NCI-H2171 treated with DMSO at 0.1 percent for 48 hours (cell line): ENCODE results near the gene PAGE2B.
"Not testable (repeated sequence)": the region's sequence is repeated elsewhere in the genome, so short reads cannot be mapped to it uniquely, and the experiment has no call there.

Experiments
- DNase-seq: peaks from one replicate; lab custom pipeline; 2025; lab: John Stamatoyannopoulos, UW

Gene PAGE2B, protein sequence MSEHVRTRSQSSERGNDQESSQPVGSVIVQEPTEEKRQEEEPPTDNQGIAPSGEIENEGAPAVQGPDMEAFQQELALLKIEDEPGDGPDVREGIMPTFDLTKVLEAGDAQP

DNA sequence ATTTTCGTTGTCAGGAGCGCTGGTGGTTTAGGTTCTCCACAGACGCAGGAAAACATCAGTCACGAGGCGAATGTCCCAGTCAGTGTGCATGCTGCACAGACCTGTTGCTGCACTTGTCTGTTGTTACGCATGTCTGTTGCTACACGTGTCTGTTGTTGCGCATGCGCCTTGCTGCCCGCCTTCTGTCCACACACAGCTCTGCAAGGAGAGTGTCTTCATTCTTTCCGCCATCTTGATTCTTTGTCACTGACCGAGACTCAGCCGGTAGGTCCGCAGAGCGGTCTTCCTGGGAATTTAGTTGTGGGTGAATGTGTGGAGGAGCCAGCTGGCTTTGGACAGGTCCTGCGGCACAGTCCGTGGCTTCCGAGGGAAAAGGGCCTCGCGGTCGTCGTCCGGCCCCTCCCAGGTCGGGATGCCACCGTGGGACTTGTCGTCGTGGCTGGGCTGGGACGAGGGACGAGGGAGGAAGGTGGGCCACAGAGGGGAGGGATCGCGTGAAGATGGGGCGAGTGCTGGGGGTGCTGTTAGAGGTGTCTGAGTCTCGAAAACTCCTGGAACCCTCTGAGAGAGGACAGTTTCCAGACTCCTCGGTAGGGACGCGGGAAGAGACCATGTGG lies at the start of gene PAGE2B:
PAGE2B (plus strand) TSS at position 180 of the 617 bp plus-strand sequence. CDS start 1,012 bp downstream, outside the sequence.
- no peak for DNase-seq

DNA sequence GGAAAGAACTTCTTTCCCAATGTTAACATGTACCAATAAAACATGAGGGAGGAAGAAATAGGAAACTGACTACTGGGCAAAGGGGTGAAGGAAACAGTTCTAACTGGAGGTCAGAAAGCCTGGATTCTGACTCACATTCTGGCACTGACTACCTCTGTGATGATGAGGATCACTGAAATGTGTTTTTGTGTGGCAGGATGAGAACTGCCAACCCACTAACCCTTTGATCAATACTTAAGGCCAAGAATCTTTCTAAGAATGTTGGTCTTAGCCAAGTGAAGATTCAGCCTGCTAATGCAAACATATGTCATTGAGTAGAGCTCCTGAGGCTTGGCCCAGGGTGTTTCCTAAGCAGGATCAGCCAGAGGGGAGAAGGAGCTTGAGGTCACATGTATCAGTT lies 48.7 kb upstream of the PAGE2B start:
- no peak for DNase-seq

DNA sequence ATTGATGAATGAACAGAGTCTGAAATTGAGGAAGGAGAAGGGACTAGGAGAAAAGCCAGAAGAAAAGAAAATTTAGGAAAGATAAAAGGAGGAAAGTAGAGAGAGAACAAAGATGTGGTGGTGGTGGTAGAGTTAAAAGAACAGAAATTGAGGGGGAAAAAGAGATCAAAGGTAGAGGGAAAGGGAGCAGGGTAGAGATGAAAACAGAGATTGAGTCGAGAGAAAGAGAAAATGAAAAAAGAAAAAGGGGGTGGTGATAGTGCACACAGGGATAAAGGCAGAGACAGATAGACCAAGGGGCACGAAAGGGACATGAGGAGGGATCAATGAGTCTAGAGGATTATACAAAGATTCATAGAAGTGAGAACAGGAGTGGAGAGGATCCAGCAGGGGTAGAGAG lies 48.0 kb upstream of the PAGE2B start:
- DNase-seq, result no peak

DNA sequence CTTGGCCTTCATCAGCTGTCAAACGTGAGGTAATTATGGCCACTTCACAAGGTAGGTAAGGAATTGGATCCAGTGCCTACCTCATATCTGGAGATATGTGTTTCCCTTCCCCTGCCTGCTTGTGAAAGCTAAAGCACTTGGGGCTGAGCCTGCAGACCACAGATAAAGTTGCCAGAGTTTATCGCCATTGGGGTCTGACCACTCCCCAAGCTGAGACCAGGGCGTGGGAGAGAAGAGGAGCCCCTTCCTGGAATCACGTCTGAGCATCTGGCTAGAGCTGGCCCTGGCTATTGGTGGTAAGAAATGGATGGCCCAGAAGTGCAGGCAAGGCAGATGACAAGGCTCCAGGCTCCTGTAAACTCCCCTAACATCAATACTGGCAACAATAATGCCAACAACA lies 46.8 kb upstream of the PAGE2B start:
- no peak for DNase-seq

DNA sequence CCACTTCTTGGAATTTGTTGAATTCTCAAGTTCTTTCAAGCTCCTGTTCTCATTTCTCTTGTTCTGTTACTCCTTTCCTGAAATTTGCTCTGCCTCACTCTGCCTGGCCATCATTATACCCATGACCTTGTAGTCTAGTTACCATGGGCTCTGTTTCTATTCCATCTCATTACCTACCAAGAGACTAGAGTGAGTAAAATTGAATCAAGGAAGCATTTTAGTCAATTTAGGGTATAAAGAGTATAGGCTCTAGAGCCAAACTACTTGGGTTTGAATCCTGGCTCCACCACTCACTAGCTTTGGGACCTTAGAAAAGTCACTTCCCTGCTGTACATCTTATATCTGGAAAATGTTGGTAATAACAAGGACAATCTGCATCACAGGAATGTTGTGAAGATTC lies 46.2 kb upstream of the PAGE2B start:
- DNase-seq, result no peak

DNA sequence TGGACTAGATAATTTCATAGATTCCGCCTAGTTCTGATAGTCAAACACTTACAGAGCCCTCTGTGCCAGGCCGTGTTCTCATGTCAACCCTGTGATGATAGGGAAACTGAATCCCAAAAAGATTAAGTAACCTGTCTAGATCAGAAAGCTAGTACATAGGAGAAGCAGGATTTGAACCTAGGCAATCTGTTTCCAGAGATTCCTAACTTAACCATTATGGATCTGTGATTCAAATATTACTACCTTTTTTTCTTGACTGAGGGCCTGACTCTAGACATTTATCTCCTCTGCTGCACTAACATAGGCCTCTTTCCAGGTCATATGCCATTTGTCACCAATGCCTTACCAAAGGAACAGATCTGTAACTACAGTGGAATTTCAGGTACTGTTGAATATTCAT lies 45.5 kb upstream of the PAGE2B start:
- DNase-seq, result no peak

DNA sequence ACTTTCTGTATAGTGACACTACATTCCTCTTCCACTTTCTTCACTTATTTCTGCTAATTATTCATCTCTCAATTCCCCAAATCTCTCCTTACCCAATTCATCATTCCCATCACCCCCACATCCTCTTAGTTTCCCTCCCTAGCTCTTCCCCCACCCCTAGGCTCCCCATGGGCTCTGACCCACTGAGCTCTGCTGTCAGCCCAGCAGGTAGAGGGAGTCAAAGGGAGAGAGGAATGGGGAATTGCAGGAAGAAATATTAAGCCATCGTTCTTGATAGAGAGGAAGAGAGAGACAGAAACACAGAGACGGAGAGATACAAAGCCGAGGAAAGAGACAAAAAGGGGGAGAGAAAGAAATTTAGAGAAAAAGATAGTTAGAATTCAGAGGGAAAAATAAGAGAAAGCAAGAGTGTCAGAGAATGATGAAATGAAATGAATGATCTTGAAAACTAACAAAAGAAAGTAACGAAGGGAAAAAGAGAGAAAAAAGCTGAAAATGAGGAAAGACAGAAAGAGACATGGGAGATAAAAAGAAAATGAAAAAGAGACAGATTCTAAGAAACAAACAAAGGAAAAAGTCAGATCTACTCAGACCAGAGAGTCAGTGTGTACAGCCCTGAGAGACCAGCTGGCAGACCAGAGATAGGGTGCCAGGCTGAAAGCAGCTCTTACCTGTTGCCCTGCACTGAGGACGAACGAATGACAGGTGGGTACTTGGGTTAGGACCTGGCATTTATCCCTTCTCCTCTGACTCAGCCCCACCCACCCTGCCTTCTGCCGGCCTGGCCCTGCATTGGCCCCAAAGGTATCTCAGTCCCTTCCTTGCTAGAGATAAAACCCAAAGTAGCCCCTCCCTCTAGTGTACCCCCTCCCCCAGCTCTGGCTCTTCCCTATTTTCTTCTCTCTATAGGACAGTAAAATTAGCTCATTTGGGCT lies 44.3 kb upstream of the PAGE2B start, which contains the start of gene ALAS2:
ALAS2 (minus strand) TSS at position 707 of the 935 bp plus-strand sequence. CDS start 4,977 bp downstream, outside the sequence.
- no peak for DNase-seq

DNA sequence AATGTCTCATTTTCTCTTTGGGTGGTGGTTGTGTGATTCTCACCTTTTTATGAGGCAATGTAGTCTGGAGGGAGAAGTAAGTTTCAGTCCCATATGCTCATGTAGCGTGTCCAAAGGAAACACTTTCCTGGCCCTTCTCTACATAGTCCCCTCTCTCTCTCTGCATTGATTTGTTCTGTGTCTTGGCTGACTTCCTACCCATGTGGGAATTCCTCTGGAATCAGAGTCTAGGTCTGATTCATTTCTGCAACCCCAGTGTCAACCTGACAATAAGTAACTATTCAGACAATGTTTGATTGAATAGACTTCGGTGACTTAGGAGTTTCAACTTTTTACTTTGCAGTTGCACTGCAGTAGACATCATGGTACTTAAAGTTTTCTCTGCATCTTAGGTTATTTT lies 41.4 kb upstream of the PAGE2B start:
- DNase-seq, result no peak

DNA sequence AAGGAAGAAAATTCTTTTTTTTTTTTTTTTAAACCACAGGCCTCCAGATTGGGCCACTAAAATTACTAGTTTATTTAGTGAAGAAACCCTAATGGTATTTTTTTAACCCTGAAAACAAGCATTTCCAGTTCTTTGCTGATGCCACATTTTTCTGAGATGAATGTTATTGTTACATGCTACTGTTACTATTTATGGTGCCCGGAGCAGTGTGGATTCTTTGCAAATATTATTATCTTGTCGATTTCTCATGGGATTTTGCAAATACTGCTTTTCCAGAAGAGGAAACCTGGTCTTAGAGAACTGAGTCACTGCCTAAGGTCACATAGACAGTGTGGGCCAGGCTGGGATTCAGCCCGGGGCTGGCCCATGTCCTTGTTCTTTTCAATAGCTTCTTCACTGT lies 35.4 kb upstream of the PAGE2B start:
- no peak for DNase-seq

DNA sequence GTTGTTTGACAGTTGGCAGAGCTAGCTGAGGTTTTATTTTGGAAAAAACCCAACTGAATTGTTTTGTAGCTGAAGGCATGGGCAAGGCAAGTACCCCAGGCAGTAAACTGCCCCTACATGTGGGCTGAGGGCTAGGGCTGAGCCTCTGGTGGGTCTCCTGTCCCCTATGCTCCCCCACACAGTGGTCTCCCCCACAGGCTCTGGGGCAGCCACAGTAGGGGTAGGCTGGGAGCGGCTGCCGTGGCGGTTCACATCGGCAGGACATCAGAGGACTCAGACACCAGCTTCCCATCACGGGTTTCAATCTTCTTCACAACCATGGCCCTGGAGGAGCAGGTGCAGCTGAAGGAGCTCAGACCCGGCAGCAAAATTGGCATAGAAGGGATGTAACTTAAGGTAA lies 33.3 kb upstream of the PAGE2B start:
- DNase-seq, result no peak

DNA sequence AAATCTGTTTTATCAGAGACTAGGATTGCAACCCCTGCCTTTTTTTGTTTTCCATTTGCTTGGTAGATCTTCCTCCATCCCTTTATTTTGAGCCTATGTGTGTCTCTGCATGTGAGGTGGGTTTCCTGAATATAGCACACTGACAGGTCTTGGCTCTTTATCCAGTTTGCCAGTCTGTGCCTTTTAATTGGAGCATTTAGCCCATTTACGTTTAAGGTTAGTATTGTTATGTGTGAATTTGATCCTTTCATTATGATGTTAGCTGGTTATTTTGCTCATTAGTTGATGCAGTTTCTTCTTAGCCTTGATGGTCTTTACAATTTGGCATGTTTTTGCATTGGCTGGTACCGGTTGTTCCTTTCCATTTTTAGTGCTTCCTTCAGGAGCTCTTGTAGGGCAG lies 24.2 kb upstream of the PAGE2B start:
- not testable (repeated sequence) for DNase-seq

DNA sequence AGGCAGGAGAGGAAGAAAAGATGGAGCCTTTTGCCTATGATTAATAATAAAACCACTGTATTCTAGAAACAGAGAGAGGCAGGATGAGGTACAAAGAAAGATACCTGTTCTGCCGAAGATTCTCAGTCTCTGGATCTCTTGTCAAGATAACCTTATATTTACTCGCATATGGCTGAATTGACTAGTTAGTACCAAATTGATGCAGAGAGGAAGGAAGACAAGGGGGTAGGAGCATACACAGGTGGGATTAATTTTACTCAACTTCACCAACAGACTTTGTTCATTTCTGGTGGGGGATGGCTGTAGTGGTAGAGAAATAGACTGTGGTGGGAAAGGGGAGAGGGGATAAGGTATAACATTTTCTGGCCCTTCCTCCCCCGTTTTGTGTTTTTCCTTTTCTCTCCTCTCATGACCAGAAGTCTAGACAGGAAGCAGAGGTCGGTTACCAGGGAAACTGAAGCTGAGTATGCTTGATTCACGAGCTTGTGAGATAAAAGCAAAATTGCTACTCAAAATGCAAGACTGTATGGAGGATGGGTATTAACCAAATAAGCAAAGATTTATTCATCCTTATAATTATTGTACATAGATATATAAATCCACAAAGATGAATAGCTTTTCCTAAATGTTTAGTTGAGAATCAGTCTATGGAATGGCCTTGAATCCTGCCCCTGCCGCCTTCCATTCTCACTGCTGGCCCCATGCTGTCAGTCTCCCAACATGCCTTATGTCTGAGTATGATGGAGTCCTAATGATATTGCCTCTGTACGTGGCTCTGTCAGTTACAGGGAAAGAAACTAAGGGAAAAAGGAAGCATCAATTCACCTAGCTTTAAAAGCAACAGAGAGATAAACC lies 17.8 kb upstream of the PAGE2B start:
- DNase-seq, result no peak

DNA sequence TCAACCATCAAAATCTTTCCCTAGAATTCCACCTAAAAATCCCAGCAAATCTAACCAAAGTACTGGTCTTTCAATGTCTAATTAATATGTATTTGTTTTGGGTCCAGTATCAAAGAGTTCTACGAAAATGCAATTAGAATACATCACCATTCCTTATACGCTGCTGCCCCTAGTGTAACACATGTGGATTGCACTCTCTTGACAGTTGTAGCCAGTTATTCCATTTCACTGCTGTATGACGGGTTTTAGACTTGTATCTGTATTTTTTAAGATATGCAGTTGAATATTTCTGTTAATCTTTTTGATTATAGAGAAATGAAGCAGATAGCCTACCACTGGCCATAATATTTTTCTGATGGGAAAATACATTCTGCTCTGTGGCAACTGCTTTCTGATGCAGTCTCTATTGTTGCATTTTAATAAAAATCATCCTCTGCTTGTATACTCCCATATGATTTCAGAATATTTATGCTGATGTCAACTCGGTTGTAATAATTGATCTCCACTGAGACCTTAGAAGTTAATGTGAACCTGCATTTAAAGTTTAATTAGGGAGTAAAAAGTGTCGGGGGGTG lies 17.1 kb upstream of the PAGE2B start:
- DNase-seq, result peak; percentile 11

DNA sequence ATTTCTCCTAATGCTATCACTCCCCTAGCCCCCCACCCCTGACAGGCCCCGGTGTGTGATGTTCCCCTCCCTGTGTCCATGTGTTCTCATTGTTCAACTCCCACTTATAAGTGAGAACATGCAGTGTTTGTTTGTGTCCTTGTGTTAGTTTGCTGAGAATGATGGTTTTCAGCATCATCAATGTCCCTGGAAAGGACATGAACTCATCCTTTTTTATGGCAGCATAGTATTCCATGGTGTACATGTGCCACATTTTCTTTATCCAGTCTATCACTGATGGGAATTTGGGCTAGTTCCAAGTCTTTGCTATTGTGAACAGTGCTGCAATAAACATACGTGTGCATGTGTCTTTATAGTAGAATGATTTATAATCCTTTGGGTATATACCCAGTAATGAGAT lies 7.7 kb upstream of the PAGE2B start:
- not testable (repeated sequence) for DNase-seq

DNA sequence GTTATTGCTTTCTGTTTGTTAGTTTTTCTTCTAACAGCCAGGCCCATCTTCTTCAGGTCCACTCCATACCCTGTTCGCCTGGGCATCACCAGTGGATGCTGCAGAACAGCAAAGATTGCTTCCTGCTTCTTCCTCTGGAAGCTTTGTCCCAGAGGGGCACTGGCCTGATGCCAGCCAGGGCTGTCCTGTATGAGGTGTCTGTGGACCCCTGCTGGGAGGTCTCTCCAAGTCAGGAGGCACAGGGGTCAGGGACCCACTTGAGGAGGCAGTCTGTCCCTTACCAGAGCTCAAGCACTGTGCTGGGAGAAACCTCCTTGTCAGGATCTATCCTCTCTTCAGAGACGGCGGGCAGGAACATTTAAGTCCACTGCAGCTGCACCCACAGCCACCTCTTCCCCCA lies 2.5 kb upstream of the PAGE2B start:
- DNase-seq, result no peak

DNA sequence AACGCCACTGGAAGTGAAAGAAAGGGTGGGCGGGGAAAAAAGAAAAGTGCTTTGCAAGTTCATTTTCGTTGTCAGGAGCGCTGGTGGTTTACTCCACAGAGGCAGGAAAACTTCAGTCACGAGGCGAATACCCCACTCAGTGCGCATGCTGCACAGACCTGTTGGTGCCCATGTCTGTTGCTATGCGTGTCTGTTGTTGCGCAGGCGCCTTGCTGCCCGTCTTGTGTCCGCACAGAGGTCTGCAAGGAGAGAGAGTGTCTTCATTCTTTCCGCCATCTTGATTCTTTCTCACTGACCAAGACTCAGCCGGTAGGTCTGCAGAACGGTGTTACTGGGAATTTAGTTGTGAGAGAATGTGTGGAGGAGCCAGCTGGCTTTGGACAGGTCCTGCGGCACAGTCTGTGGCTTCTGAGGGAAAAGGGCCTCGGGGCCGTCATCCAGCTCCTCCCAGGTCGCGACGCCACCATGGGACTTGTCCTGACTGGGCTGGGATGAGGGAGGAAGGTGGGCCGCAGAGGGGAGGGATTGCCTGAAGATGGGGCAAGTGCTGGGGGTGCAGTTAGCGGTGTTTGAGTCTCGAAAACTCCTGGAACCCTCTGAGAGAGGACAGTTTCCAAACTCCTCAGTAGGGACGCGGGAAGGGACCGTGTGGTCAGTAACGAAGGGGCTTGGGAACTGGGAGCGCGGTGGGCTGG lies 14.1 kb downstream of the PAGE2B start, which contains the start of gene PAGE2:
PAGE2 (plus strand) TSS at position 224 of the 695 bp plus-strand sequence. CDS start 1,003 bp downstream, outside the sequence.
- DNase-seq, result no peak

DNA sequence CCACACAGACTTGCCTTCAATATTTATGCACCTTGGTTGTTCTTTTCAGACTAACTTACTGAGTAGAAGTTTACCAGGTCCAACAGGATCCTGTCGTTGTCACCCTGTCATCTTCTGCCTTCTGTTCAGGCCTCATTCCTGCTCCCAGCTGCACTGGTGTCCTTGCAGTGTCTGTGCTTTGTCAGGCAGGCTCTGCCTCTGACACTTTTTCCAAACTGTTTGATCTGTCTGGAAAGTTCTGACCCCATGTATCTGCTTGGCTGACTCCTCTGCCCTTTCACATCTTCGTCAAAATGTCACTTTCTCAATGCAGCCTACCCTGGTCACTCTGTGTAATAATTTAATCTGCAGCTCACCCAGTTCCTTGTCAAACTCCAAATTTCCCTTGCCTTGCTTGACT lies 23.9 kb downstream of the PAGE2B start:
- no peak for DNase-seq

DNA sequence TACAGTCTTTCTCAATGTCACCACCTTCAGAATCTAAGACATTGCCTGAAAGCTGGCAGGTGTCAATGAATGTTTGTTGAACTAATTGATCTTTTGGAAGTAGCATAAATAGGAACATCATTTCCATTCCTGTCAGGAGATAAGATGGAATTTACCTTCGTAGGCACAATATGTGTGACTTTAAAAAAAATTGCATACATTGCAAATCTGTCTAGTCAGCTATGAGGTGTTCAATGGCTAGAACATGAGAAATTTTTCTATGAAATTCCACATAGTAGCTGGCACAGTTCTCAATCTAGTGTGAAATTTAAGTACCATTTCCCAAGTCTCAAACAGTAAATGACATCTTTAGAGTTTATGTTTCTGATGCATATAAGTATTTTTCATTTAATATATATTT lies 24.3 kb downstream of the PAGE2B start:
- DNase-seq, result no peak

DNA sequence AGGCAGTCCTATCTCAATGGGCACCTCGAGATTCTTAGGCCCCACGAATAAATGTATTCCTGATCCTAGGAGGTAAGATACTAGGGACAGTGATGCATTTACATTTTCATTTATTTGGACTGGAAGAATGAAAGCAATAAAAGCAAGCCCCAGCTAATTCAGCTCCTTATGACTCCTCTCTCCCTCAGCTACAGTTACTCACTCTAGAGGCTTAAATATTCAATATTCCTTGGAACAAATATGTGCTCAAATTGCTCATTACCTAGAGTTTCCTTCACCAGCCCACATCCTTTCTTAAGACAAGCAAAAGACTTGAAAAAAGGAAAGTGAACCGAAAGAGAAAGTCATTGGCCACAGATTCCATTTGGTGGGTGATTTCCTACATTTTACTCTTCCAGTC lies 27.9 kb downstream of the PAGE2B start:
- no peak for DNase-seq

DNA sequence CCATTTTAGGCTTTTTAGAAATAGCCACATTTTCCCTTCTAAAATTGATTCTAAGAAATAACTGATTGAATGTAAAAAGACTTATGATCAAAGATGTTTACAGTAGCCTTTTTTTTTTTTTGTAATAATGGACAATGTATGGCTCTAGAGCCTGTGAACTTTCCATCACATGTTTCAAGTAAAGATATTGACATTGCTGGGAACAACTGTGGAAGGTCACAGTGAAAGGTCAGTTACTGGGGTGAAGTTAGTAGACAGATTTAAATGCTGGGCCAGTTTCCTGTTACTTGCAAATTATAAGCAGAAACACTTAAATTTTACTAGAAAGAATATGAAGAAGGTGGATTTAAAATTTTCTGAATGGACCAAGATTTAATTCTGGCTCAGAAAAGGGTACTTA lies 32.4 kb downstream of the PAGE2B start:
- DNase-seq, result no peak

DNA sequence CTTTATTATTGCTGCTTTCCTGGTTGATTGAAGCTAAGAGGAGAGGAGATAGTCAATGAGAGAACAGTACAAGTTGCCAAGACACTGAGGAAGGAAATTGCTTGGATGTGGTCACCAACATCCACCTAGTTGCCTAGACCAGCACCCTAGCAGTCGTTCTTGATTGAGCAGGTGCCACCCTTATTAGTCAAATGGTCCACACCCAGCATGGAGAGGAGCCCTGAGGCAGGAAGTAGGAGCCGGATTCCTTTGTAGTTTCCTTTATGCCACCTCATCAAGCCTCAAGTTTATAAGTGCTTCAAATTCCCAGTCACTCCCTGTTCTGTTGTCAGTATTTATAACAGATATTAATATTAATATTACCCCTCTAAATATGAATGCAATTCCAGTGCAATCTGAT lies 33.1 kb downstream of the PAGE2B start:
- no peak for DNase-seq
